Natural killer cell (primary cell): ENCODE results near the gene GLT6D1. TPM values are rescaled to one million over a fixed set of nuclear protein-coding genes. Genes with fewer than 3 reads are reported as not detected.

Experiments
- ATAC-seq, 3 donors: fragments of 150-1000 bp in 2 of 3; fragments of 200-7000 bp in 1 of 3; cut with Tn5 transposase; 1 replicate in 1 of 3; 2 replicates in 2 of 3; pipeline ENCODE4 v1.10.0; 2021; ENCODE audit warnings: mild to moderate bottlenecking in 2 of 3, moderate library complexity in 2 of 3
- DNase-seq, 2 donors: peaks; one replicate each; pipeline versions ENCODE4 v3.0.0 to v3.0.0-alpha.2; 2013 to 2021; ENCODE audit warnings: mixed read lengths in 1 of 2
- H3K27ac ChIP-seq: one replicate; pipeline ENCODE4 v1.5.1; 2013; ENCODE audit warnings: mild to moderate bottlenecking, low read length
- H3K27me3 ChIP-seq: one replicate; pipeline ENCODE4 v1.6.1; 2013; ENCODE audit warnings: low read length; ENCODE audit not compliant: control insufficient read depth, insufficient read depth
- H3K36me3 ChIP-seq: one replicate; pipeline ENCODE4 v1.6.1; 2013; ENCODE audit warnings: low read length; ENCODE audit not compliant: control insufficient read depth, insufficient read depth
- H3K4me1 ChIP-seq: one replicate; pipeline ENCODE4 v1.6.1; 2013; ENCODE audit warnings: low read length; ENCODE audit not compliant: control insufficient read depth, insufficient read depth
- H3K4me3 ChIP-seq: one replicate; pipeline ENCODE4 v1.5.1; 2013; ENCODE audit warnings: low read length
- H3K9me3 ChIP-seq: one replicate; pipeline ENCODE4 v1.6.1; 2013; ENCODE audit warnings: low read length; ENCODE audit not compliant: control insufficient read depth, insufficient read depth
- H3K27ac Mint-ChIP-seq, 2 donors: one replicate each; pipeline ENCODE4 v1.8.0; 2022; ENCODE audit warnings: mild to moderate bottlenecking in 2 of 2, mixed read lengths in 2 of 2, moderate library complexity in 1 of 2
- H3K27me3 Mint-ChIP-seq, 2 donors: one replicate each; pipeline ENCODE4 v1.8.0; 2022; ENCODE audit warnings: low read depth in 2 of 2, mixed read lengths in 2 of 2
- H3K36me3 Mint-ChIP-seq: one replicate; pipeline ENCODE4 v1.8.0; 2022; ENCODE audit warnings: mixed read lengths
- H3K4me1 Mint-ChIP-seq, 2 donors: one replicate each; pipeline ENCODE4 v1.8.0; 2022; ENCODE audit warnings: mixed read lengths in 2 of 2
- H3K4me3 Mint-ChIP-seq: one replicate; pipeline ENCODE4 v1.8.0; 2022; ENCODE audit warnings: mild to moderate bottlenecking, moderate library complexity, mixed read lengths
- H3K9me3 Mint-ChIP-seq, 2 donors: one replicate each; pipeline ENCODE4 v1.8.0; 2022; ENCODE audit warnings: mixed read lengths in 2 of 2
- WGBS: methylation state at CpG from one replicate; pipeline ENCODE4 v1.1.7; 2013; ENCODE audit warnings: missing lambda C conversion rate; ENCODE audit not compliant: insufficient coverage; 5-methylcytosine and 5-hydroxymethylcytosine counted together
- intact Hi-C: fragments of 100-400 bp; cut with micrococcal nuclease; formaldehyde crosslinking; loops from one replicate; pipeline ENCODE4 v1.14.2; 2022
- total RNA-seq, 4 donors: library from RNA; stranded (reverse); fragments of 120-200 nt in 1 of 4; gene quantifications; one replicate each; pipeline versions ENCODE4 v1.2.3 to v1.2.4, GENCODE V29; 2013 to 2022
- TF ChIP-seq, protein P1 (sequence below): fragments of 200-600 bp; IDR thresholded peaks from one replicate; pipeline ENCODE4 v1.8.0; 2022; ENCODE audit warnings: antibody characterized with exemption

The GLT6D1 gene
- total RNA-seq, 3 donors from 2014 or later (not counting 1 experiment from before 2014, with no cell fraction given) = not detected

GRCh38 chr9:135600296-135600817 lies 39.0 kb downstream of the GLT6D1 start:
- H3K27me3 ChIP-seq = no peaks in the 10 kb centered on the region
- Mint-ChIP-seq H3K27ac (no peak overlapping the region), H3K27me3 (peaks cover 9 to 10% of the 10 kb centered on the region in 2 donors), H3K4me1 (no peaks in the 10 kb centered on the region), H3K4me3 (no peak overlapping the region), H3K9me3 (no peaks in the 10 kb centered on the region), H3K36me3 (no peaks in the 10 kb centered on the region)
- H3K36me3 ChIP-seq = no peaks in the 10 kb centered on the region
- DNase-seq (no peak), ATAC-seq (no peak)
- whole genome bisulfite sequencing = 74% methylated on average over 5 of the region's 5 CpGs
- TF ChIP-seq, protein P1, sequence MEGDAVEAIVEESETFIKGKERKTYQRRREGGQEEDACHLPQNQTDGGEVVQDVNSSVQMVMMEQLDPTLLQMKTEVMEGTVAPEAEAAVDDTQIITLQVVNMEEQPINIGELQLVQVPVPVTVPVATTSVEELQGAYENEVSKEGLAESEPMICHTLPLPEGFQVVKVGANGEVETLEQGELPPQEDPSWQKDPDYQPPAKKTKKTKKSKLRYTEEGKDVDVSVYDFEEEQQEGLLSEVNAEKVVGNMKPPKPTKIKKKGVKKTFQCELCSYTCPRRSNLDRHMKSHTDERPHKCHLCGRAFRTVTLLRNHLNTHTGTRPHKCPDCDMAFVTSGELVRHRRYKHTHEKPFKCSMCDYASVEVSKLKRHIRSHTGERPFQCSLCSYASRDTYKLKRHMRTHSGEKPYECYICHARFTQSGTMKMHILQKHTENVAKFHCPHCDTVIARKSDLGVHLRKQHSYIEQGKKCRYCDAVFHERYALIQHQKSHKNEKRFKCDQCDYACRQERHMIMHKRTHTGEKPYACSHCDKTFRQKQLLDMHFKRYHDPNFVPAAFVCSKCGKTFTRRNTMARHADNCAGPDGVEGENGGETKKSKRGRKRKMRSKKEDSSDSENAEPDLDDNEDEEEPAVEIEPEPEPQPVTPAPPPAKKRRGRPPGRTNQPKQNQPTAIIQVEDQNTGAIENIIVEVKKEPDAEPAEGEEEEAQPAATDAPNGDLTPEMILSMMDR = no peak
- H3K4me1 ChIP-seq = peaks cover 3% of the 10 kb centered on the region
- H3K9me3 ChIP-seq = no peaks in the 10 kb centered on the region
- intact Hi-C loops = no loop called here
- H3K4me3 ChIP-seq = no peak overlapping the region
- H3K27ac ChIP-seq = no peak overlapping the region

- Histone ChIP-seq H3K9me3 (no peaks in the 10 kb centered on the region), H3K4me3 (no peak overlapping the region), H3K36me3 (no peaks in the 10 kb centered on the region), H3K4me1 (no peaks in the 10 kb centered on the region), H3K27me3 (peaks cover 2% of the 10 kb centered on the region), H3K27ac (no peak overlapping the region)
- Mint-ChIP-seq H3K4me3 (no peak overlapping the region), H3K9me3 (no peaks in the 10 kb centered on the region), H3K27me3 (peaks cover 9 to 20% of the 10 kb centered on the region in 2 donors), H3K27ac (no peak overlapping the region), H3K4me1 (no peaks in the 10 kb centered on the region), H3K36me3 (no peaks in the 10 kb centered on the region)
- WGBS = 35% methylated on average over 2 of the region's 2 CpGs
- DNase-seq (no peak), ATAC-seq (no peak)
- TF ChIP-seq, protein P1 = no peak
- intact Hi-C loops = no loop called here
Observed at GRCh38 chr9:135596211-135596610, 43.1 kb downstream of the GLT6D1 start.

DNA sequence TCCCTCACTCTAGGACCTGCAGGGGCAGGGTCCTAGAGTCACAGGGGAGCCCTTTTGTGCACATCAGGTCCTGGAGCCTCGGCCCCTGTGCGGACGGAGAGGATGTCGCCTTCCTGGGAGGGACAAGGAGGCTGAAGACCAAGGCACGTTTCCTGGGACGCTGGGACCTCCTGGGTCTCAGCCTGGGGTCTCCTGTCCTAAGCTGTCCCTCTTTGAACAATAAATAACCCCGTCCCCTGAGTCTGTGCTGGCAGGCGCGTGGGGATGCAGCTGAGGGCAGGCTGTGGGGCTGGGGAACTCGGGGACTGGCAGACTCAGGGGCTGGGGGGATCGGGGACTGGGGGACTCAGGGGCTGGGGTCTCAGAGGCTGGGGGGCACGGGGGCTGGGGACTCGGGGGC lies 46.7 kb downstream of the GLT6D1 start:
- no peak overlapping the region for H3K27ac ChIP-seq
- no peak for ATAC-seq
- H3K27me3 ChIP-seq = peaks cover 2% of the 10 kb centered on the region
- H3K4me1 Mint-ChIP-seq = no peaks in the 10 kb centered on the region
- no peak overlapping the region for H3K4me3 ChIP-seq
- no peaks in the 10 kb centered on the region for H3K9me3 Mint-ChIP-seq
- no peak overlapping the region for H3K4me3 Mint-ChIP-seq
- H3K36me3 Mint-ChIP-seq = no peaks in the 10 kb centered on the region
- no peaks in the 10 kb centered on the region for H3K36me3 ChIP-seq
- 80% methylated on average over 9 of the region's 13 CpGs for WGBS
- no peak overlapping the region for H3K27ac Mint-ChIP-seq
- no peaks in the 10 kb centered on the region for H3K4me1 ChIP-seq
- DNase-seq = no peak
- H3K9me3 ChIP-seq = no peaks in the 10 kb centered on the region
- H3K27me3 Mint-ChIP-seq = peaks cover 6 to 27% of the 10 kb centered on the region in 2 donors
- intact Hi-C loops = no loop called here
- TF ChIP-seq, protein P1 = no peak

GRCh38 chr9:135592331-135592590 lies 47.1 kb downstream of the GLT6D1 start:
- TF ChIP-seq, protein P1 = no peak
- ATAC-seq (no peak), DNase-seq (no peak)
- Mint-ChIP-seq H3K4me1 (no peaks in the 10 kb centered on the region), H3K27me3 (peaks cover 6 to 27% of the 10 kb centered on the region in 2 donors), H3K4me3 (no peak overlapping the region), H3K27ac (no peak overlapping the region), H3K36me3 (no peaks in the 10 kb centered on the region), H3K9me3 (no peaks in the 10 kb centered on the region)
- H3K36me3 ChIP-seq = no peaks in the 10 kb centered on the region
- H3K9me3 ChIP-seq = no peaks in the 10 kb centered on the region
- intact Hi-C loops = no loop called here
- H3K4me3 ChIP-seq = no peak overlapping the region
- WGBS = 86% methylated on average over 5 of the region's 5 CpGs
- no peaks in the 10 kb centered on the region for H3K4me1 ChIP-seq
- no peak overlapping the region for H3K27ac ChIP-seq
- H3K27me3 ChIP-seq = peaks cover 2% of the 10 kb centered on the region
